ENCODE results near the gene FIGNL2.

FIGNL2 gene

DNA sequence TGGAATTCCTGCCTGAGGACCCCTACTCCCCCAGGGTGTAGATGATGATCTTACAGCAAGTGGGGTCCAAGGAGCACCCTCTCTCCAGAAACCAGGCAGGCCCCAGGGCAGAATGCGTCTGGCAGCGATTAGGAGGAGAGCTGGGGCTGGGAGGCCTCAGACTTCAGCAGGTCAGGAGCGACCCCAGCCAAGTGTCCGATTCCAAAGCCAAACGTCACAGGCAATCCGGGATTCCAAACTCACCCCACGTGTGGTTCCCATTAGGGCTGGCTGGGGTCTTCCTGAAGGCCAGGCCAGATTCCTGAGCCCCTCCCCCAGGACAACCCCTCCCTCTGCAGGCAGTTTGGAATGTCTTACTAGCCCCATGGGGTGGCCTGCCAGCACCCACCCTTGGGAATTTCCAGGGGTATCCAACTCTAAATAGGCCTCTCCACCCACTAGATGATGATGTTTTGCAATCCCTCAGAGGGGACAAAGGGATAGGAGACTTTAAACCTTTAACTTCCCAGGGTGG lies 17.3 kb upstream of the FIGNL2 start:
- no peaks in the 10 kb centered on the region for H3K79me2 ChIP-seq (ENCODE audit: insufficient read depth, low read length)
- no peaks in the 10 kb centered on the region for H3K9me2 ChIP-seq (ENCODE audit: low read depth, low read length)
- no peaks in the 10 kb centered on the region for H3K9me3 ChIP-seq (ENCODE audit: low read length)
- H3F3A ChIP-seq (ENCODE audit: insufficient read depth, low read length), result no peaks in the 10 kb centered on the region
- no peaks in the 10 kb centered on the region for H3K36me3 ChIP-seq (ENCODE audit: insufficient read depth, low read length)
- H2AFZ ChIP-seq (ENCODE audit: low read length), result no peak overlapping the region
- peaks cover 3% of the 10 kb centered on the region; the same call in 1 of the 2 replicates for H3K27me3 ChIP-seq (ENCODE audit: insufficient read depth, low read length)
- no peaks in the 10 kb centered on the region for H3K4me1 ChIP-seq (ENCODE audit: insufficient read depth, low read length, severe bottlenecking)
- TF ChIP-seq, protein P1, sequence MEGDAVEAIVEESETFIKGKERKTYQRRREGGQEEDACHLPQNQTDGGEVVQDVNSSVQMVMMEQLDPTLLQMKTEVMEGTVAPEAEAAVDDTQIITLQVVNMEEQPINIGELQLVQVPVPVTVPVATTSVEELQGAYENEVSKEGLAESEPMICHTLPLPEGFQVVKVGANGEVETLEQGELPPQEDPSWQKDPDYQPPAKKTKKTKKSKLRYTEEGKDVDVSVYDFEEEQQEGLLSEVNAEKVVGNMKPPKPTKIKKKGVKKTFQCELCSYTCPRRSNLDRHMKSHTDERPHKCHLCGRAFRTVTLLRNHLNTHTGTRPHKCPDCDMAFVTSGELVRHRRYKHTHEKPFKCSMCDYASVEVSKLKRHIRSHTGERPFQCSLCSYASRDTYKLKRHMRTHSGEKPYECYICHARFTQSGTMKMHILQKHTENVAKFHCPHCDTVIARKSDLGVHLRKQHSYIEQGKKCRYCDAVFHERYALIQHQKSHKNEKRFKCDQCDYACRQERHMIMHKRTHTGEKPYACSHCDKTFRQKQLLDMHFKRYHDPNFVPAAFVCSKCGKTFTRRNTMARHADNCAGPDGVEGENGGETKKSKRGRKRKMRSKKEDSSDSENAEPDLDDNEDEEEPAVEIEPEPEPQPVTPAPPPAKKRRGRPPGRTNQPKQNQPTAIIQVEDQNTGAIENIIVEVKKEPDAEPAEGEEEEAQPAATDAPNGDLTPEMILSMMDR (IDR thresholded peaks at IDR 0.05; ENCODE audit: low read length), result no peak
- TF ChIP-seq EZH2 (IDR thresholded peaks at IDR 0.05; ENCODE audit: borderline replicate concordance, low read length), result no peak
- no peak overlapping the region for H3K9ac ChIP-seq (ENCODE audit: low read length)
- H3K4me3 ChIP-seq (ENCODE audit: low read depth, low read length, poor library complexity, severe bottlenecking), result no peak overlapping the region
- no peak overlapping the region for H3K27ac ChIP-seq (ENCODE audit: low read depth, low read length, poor library complexity, severe bottlenecking)
- H4K20me1 ChIP-seq (ENCODE audit: insufficient read depth, low read length), result no peaks in the 10 kb centered on the region
- no peak overlapping the region for H3K4me2 ChIP-seq (ENCODE audit: low read length)

DNA sequence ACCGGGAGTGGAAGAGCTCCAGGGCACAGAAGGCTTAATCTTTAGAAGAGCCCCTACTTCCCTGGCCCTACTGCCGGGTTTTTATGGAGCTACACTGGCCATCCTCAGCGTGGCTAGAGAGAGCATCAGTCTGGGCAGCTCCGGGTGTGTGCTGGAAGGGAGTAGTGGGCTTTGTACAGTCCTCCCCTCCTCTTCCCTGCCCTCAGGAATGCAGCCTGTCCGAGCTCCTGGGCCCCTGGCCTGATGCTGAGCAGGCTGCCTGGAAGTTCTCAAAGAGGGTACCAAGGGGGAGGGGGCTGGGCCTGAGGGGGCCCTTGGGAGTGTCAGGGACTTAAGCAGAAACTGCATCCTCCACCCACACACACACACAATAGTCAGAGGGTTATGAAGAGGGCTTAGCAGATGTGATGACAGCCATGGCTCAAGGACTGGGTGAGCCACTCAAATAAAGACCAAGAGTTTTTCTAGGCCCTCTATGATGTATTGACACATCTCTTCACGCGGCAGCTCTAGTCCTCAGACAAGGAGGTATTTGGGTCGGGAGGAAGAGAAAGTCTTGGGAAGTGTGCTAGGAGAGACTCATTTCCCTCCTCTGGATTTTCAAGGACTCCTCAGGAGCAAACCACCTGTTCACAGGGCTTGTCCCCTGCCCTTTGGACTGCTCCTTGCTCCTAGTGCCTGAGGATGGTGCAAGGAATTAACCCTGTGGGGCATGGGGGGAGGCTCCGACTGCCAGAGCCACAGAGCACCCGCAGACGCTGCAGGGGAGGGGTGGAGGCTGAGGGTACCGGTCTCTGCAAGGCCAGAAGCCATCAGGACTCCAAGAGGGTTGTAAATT lies 16.5 kb upstream of the FIGNL2 start:
- peaks cover 3% of the 10 kb centered on the region; the same call in 1 of the 2 replicates for H3K27me3 ChIP-seq (ENCODE audit: insufficient read depth, low read length)
- no peaks in the 10 kb centered on the region for H3K9me2 ChIP-seq (ENCODE audit: low read depth, low read length)
- H3K36me3 ChIP-seq (ENCODE audit: insufficient read depth, low read length), result no peaks in the 10 kb centered on the region
- TF ChIP-seq, protein P1 (IDR thresholded peaks at IDR 0.05; ENCODE audit: low read length), result no peak
- TF ChIP-seq EZH2 (IDR thresholded peaks at IDR 0.05; ENCODE audit: borderline replicate concordance, low read length), result no peak
- H3K4me1 ChIP-seq (ENCODE audit: insufficient read depth, low read length, severe bottlenecking), result no peaks in the 10 kb centered on the region
- no peak overlapping the region for H2AFZ ChIP-seq (ENCODE audit: low read length)
- no peaks in the 10 kb centered on the region for H3F3A ChIP-seq (ENCODE audit: insufficient read depth, low read length)
- no peaks in the 10 kb centered on the region for H3K9me3 ChIP-seq (ENCODE audit: low read length)
- no peak overlapping the region for H3K4me2 ChIP-seq (ENCODE audit: low read length)
- no peak overlapping the region for H3K4me3 ChIP-seq (ENCODE audit: low read depth, low read length, poor library complexity, severe bottlenecking)
- no peaks in the 10 kb centered on the region for H3K79me2 ChIP-seq (ENCODE audit: insufficient read depth, low read length)
- H3K9ac ChIP-seq (ENCODE audit: low read length), result no peak overlapping the region
- no peaks in the 10 kb centered on the region for H4K20me1 ChIP-seq (ENCODE audit: insufficient read depth, low read length)
- H3K27ac ChIP-seq (ENCODE audit: low read depth, low read length, poor library complexity, severe bottlenecking), result no peak overlapping the region

DNA sequence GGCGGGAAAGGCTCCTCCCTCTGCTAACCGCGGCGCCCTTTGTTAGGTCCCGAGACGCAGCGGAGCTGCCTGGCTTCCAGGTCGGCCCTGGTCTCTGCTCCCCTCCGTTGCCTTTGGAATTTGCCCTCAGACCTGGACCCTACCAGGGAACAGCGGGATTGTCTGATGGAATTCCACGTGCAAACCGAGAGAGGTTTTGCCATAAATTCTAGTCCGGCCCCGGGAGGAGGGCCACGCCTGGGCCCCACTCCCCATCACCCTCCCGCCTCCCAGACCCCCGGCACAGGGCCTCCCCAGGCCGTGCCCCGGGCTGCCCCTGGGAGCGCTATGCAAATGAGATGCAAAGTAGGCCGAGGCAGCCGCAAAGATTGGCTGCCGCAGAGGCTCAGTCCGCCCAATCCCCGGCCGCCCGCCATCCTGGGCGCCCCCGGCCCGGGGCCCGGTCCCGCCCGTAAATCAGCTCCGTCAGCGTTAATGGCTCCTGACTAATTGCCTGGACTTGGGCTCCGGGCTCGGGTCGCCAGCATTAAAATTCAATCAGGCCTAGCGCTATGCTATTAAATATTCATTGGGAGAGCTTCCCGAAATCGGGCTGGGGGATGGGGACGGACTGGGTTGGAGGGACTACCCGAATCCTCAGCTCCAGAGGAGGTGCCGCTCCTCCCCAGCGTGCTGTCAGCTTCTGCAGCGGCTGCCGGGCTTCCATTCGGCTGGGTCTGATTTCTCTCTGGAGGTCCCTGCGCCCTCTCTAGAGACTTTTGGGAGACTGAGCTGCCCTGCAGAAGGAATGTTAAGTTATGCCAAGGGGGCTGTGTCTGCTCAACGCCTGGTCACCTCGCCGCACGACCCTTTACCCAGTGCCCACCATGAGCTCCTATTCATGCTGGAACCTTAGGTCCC lies 15.7 kb upstream of the FIGNL2 start:
- Histone ChIP-seq H3K9me3 (ENCODE audit: low read length) (no peaks in the 10 kb centered on the region), H3K36me3 (ENCODE audit: insufficient read depth, low read length) (no peaks in the 10 kb centered on the region), H3K9ac (ENCODE audit: low read length) (no peak overlapping the region), H2AFZ (ENCODE audit: low read length) (no peak overlapping the region), H3K27me3 (ENCODE audit: insufficient read depth, low read length) (peaks cover 3% of the 10 kb centered on the region), H3K4me2 (ENCODE audit: low read length) (no peak overlapping the region), H3K4me1 (ENCODE audit: insufficient read depth, low read length, severe bottlenecking) (no peaks in the 10 kb centered on the region), H3K9me2 (ENCODE audit: low read depth, low read length) (no peaks in the 10 kb centered on the region), H3K79me2 (ENCODE audit: insufficient read depth, low read length) (no peaks in the 10 kb centered on the region), H3F3A (ENCODE audit: insufficient read depth, low read length) (no peaks in the 10 kb centered on the region), H3K4me3 (ENCODE audit: low read depth, low read length, poor library complexity, severe bottlenecking) (no peak overlapping the region), H3K27ac (ENCODE audit: low read depth, low read length, poor library complexity, severe bottlenecking) (no peak overlapping the region), H4K20me1 (ENCODE audit: insufficient read depth, low read length) (no peaks in the 10 kb centered on the region)
- TF ChIP-seq EZH2 (IDR thresholded peaks at IDR 0.05; ENCODE audit: borderline replicate concordance, low read length), result no peak
- TF ChIP-seq, protein P1 (IDR thresholded peaks at IDR 0.05; ENCODE audit: low read length), result no peak

Data from OCI-LY1 (cell line).